HepG2 (cell line): Measurements from ENCODE around the gene GALNT10. TPM values are rescaled to one million over a fixed set of nuclear protein-coding genes. Genes with fewer than 3 reads are reported as not detected.

Experiments
- DRAP1 ChIP-seq: IDR thresholded peaks from 2 replicates; pipeline ENCODE4 v1.6.1; 2016; ENCODE audit warnings: missing genetic modification reagents, missing compliant biosample characterization
- GRHL1 ChIP-seq: sonication (generic); formaldehyde crosslinking; conservative IDR thresholded peaks from 2 replicates; pipeline ENCODE4 v1.8.0; 2022; ENCODE audit warnings: missing genetic modification reagents
- HDAC1 ChIP-seq: sonication (generic); formaldehyde crosslinking; IDR thresholded peaks from 2 replicates; pipeline ENCODE4 v1.5.1; 2020; ENCODE audit warnings: mild to moderate bottlenecking, missing genetic modification reagents
- HHEX ChIP-seq: IDR thresholded peaks from 2 replicates; pipeline ENCODE4 v1.6.1; 2016; ENCODE audit warnings: control low read depth
- HNRNPH1 ChIP-seq: fragments of 200-400 bp; formaldehyde crosslinking; optimal IDR thresholded peaks from 2 replicates; pipeline ENCODE3; 2017; ENCODE audit warnings: mild to moderate bottlenecking, low read depth, low read length
- HNRNPUL1 ChIP-seq: fragments of 200-400 bp; formaldehyde crosslinking; IDR thresholded peaks from 2 replicates; pipeline ENCODE4 v1.6.1; 2017; ENCODE audit warnings: low read depth, mild to moderate bottlenecking, low read length, moderate library complexity
- KAT8 ChIP-seq: IDR thresholded peaks from 2 replicates; pipeline ENCODE4 v1.6.1; 2016; ENCODE audit warnings: missing genetic modification reagents, missing compliant biosample characterization
- KDM5B ChIP-seq: sonication (generic); formaldehyde crosslinking; IDR thresholded peaks from 2 replicates; pipeline ENCODE4 v1.4.0; 2020; ENCODE audit warnings: missing genetic modification reagents, mild to moderate bottlenecking, borderline replicate concordance
- MAX ChIP-seq: IDR thresholded peaks from 2 replicates; pipeline ENCODE4 v1.6.1; 2012; ENCODE audit warnings: inconsistent platforms
- MTF1 ChIP-seq: sonication (generic); formaldehyde crosslinking; IDR thresholded peaks from 2 replicates; pipeline ENCODE4 v1.5.0; 2020; ENCODE audit warnings: missing genetic modification reagents
- MTF2 ChIP-seq: sonication (generic); formaldehyde crosslinking; IDR thresholded peaks from 2 replicates; pipeline ENCODE4 v1.5.0; 2020; ENCODE audit warnings: missing genetic modification reagents, borderline replicate concordance
- NFIB ChIP-seq: sonication (generic); formaldehyde crosslinking; IDR thresholded peaks from 2 replicates; pipeline ENCODE4 v1.9.0; 2021; ENCODE audit warnings: missing genetic modification reagents, mild to moderate bottlenecking, borderline replicate concordance
- NFKB2 ChIP-seq: sonication (generic); formaldehyde crosslinking; IDR thresholded peaks from 2 replicates; pipeline ENCODE4 v1.4.0; 2020; ENCODE audit warnings: missing genetic modification reagents, borderline replicate concordance
- NR3C1 ChIP-seq: sonication (generic); formaldehyde crosslinking; IDR thresholded peaks from 2 replicates; pipeline ENCODE4 v1.4.0; 2020; ENCODE audit warnings: missing genetic modification reagents
- RFXANK ChIP-seq: IDR thresholded peaks from 2 replicates; pipeline ENCODE4 v1.6.1; 2016
- RFXAP ChIP-seq: sonication (generic); formaldehyde crosslinking; IDR thresholded peaks from 2 replicates; pipeline ENCODE4 v1.4.0; 2020; ENCODE audit warnings: missing genetic modification reagents, borderline replicate concordance
- SALL1 ChIP-seq: sonication (generic); formaldehyde crosslinking; IDR thresholded peaks from 2 replicates; pipeline ENCODE4 v1.8.0; 2022; ENCODE audit warnings: mild to moderate bottlenecking, missing genetic modification reagents
- SKI ChIP-seq: fragments of 450-650 bp; IDR thresholded peaks from one replicate; pipeline ENCODE4 v1.6.1; 2018; ENCODE audit warnings: mild to moderate bottlenecking; ENCODE audit not compliant: partially characterized antibody
- SMAD1 ChIP-seq: sonication (generic); formaldehyde crosslinking; IDR thresholded peaks from 2 replicates; pipeline ENCODE4 v1.4.0; 2020; ENCODE audit warnings: missing genetic modification reagents, low read depth, mild to moderate bottlenecking, borderline replicate concordance
- SUZ12 ChIP-seq: fragments of 150-350 bp; IDR thresholded peaks from 2 replicates; pipeline ENCODE4 v1.6.1; 2014; ENCODE audit warnings: low read depth, low read length
- TCF12 ChIP-seq, 2 experiments: fragments of 450-650 bp in 1 of 2; sonication (generic) in 1 of 2; formaldehyde crosslinking in 1 of 2; IDR thresholded peaks; 2 replicates each; pipeline versions ENCODE4 v1.6.1 to v1.8.0; 2017 to 2022; ENCODE audit warnings: antibody characterized with exemption in 1 of 2, mild to moderate bottlenecking in 1 of 2, missing genetic modification reagents in 1 of 2, moderate library complexity in 1 of 2
- TP53 ChIP-seq: sonication (generic); formaldehyde crosslinking; conservative IDR thresholded peaks from 2 replicates; pipeline ENCODE4 v1.4.0; 2020; ENCODE audit warnings: missing genetic modification reagents
- ZNF354B ChIP-seq: sonication (generic); formaldehyde crosslinking; IDR thresholded peaks from 2 replicates; pipeline ENCODE4 v1.8.0; 2022; ENCODE audit warnings: mild to moderate bottlenecking, missing genetic modification reagents
- ZNF501 ChIP-seq: sonication (generic); formaldehyde crosslinking; IDR thresholded peaks from 2 replicates; pipeline ENCODE4 v1.5.1; 2020; ENCODE audit warnings: mild to moderate bottlenecking, moderate library complexity, missing genetic modification reagents
- ZNF570 ChIP-seq: sonication (generic); formaldehyde crosslinking; IDR thresholded peaks from 2 replicates; pipeline ENCODE4 v1.4.0; 2020; ENCODE audit warnings: mild to moderate bottlenecking, missing genetic modification reagents, borderline replicate concordance
- ZNF761 ChIP-seq: sonication (generic); formaldehyde crosslinking; conservative IDR thresholded peaks from 2 replicates; pipeline ENCODE4 v1.4.0; 2020; ENCODE audit warnings: mild to moderate bottlenecking, missing genetic modification reagents
- ZNF766 ChIP-seq: sonication (generic); formaldehyde crosslinking; IDR thresholded peaks from 2 replicates; pipeline ENCODE4 v1.5.0; 2020; ENCODE audit warnings: missing genetic modification reagents, borderline replicate concordance
- ZNF841 ChIP-seq: sonication (generic); formaldehyde crosslinking; IDR thresholded peaks from 2 replicates; pipeline ENCODE4 v1.8.1; 2023; ENCODE audit warnings: missing genetic modification reagents, borderline replicate concordance
- ZSCAN9 ChIP-seq: IDR thresholded peaks from 2 replicates; pipeline ENCODE4 v1.6.1; 2016; ENCODE audit warnings: borderline replicate concordance
- polyA plus RNA-seq, 8 experiments: library from polyadenylated mRNA; depleted of rRNA in 3 of 8; stranded (reverse) in 7 of 8; unstranded in 1 of 8; fragments of >200 nt; fragmentation: Illumina TruSeq in 4 of 8; extraction: Trizol in 4 of 8; gene quantifications; 2 replicates each; pipeline versions ENCODE4 v1.2.1 to v1.2.3, GENCODE V29; 2011 to 2016; ENCODE audit warnings: low read depth in 4 of 8, missing spikeins in 1 of 8, mixed read lengths in 1 of 8; ENCODE audit not compliant: insufficient read depth in 1 of 8
- total RNA-seq, 5 experiments: library from RNA; depleted of rRNA; stranded (reverse); fragments of >200 nt; fragmentation: Illumina TruSeq; extraction: Trizol; gene quantifications; 2 replicates each; pipeline ENCODE4 v1.2.3, GENCODE V29; 2016; ENCODE audit warnings: low read depth in 1 of 5

GALNT10 gene
- total and polyA plus RNA-seq, 2 of the 13 experiments (the other 11 are each of a cell fraction or from before 2014, with no cell fraction given), result 8.1 to 11.2 TPM

- TF ChIP-seq GRHL1 (CRISPR knock-in tag) (no peak), ZSCAN9 (CRISPR knock-in tag) (no peak), ZNF570 (CRISPR knock-in tag) (no peak), RFXANK (CRISPR knock-in tag) (no peak), MTF2 (no peak), ZNF501 (CRISPR knock-in tag) (no peak; the same call in 1 of the 2 replicates), ZNF761 (CRISPR knock-in tag) (no peak), KDM5B (CRISPR knock-in tag) (peak; percentile 44; the same call in 1 of the 2 replicates), KAT8 (CRISPR knock-in tag) (peak; percentile 42; the same call in 1 of the 2 replicates), MAX (peak; percentile 37), HNRNPUL1 (no peak), DRAP1 (no peak), HNRNPH1 (no peak), ZNF766 (CRISPR knock-in tag) (peak; percentile 40; the same call in 1 of the 2 replicates), HHEX (CRISPR knock-in tag) (no peak), SMAD1 (CRISPR knock-in tag) (no peak), ZNF841 (CRISPR knock-in tag) (no peak), HDAC1 (CRISPR knock-in tag) (peak; percentile 14; the same call in 1 of the 2 replicates), NR3C1 (CRISPR knock-in tag) (no peak), RFXAP (no peak), NFIB (no peak), TP53 (0 out of 2 replicates have a peak, but pooled peaks have one; percentile 28), NFKB2 (CRISPR knock-in tag) (no peak), MTF1 (CRISPR knock-in tag) (no peak), TCF12 (IDR thresholded peaks at IDR 0.05) (no peak), TCF12 (CRISPR knock-in tag; IDR thresholded peaks at IDR 0.05) (no peak), SALL1 (peak; percentile 1; the same call in 1 of the 2 replicates), ZNF354B (CRISPR knock-in tag) (no peak), SUZ12 (no peak), SKI (no peak)
These were observed 526 bp upstream of the GALNT10 start (continued) for GRCh38 chr5:154189819-154190594.
